Left renal cortex interstitium (tissue), 4 donors: ENCODE measurements around the gene EXO5. TPM values are rescaled to one million over a fixed set of nuclear protein-coding genes. Genes with fewer than 3 reads are reported as not detected.
"Not testable (repeated sequence)": the region's sequence is repeated elsewhere in the genome, so short reads cannot be mapped to it uniquely, and the experiment has no call there.

Source experiments
- DNase-seq, 4 donors: peaks; one replicate each; pipeline ENCODE4 v3.0.0-alpha.2; 2013; ENCODE audit warnings: low read depth in 4 of 4, low spot score in 2 of 4, missing footprints in 1 of 4
- polyA plus RNA-seq, 4 donors: library from polyadenylated mRNA; unstranded; fragments of 120-200 nt; gene quantifications; one replicate each; pipeline ENCODE4 v1.2.1, GENCODE V29; 2013; ENCODE audit not compliant: insufficient read length in 4 of 4

Gene EXO5
- polyA plus RNA-seq, 4 donors, result 10.8 to 13.5 (median 11.6) TPM

DNA sequence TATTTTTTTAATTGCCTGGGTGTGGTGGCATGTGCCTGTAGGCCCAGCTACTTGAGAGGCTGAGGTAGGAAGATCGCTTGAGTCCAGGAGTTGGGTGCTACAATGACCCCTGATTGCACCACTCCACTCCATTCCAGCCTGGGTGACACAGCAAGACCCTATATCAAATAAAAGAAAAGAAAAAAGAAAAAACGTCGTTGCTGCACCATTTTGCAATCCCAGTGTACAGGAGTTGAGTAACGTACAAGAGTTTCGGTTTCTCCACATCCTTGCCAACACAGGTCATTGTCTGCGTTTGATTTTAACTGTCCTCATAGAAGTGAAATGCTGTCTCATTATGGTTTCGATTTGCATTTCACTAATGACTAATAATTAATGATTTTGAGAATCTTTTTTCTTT lies 30.8 kb downstream of the EXO5 start:
- no peak for DNase-seq

DNA sequence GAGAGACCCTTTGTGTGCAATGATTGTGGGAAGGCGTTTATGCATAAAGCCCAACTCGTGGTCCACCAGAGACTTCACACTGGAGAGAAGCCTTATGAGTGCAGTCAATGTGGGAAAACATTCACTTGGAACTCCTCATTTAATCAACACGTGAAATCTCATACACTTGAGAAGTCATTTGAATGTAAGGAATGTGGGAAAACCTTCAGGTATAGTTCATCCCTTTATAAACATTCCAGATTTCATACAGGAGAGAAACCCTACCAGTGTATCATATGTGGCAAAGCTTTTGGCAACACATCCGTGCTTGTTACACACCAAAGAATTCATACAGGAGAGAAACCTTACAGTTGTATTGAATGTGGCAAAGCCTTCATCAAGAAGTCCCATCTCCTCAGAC lies 38.4 kb downstream of the EXO5 start:
- no peak for DNase-seq

DNA sequence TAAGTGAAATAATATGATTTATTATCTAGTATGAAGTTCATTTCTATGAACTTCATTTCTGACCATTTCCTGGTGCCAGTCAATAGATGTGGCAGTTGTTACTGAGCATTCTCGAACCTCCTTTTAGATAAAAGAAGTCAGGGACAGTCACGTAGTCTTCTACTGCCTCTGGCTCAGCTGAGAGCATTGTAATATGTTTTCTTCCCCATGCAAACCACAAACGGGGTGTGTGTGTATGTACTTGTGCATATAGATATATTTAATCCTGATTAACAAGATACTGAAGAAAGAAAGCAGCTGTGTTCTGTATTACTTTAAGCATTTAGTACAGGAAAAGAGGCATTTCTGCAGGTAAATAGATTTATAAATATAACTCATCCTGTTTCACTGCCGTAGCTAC lies 44.5 kb downstream of the EXO5 start:
- no peak for DNase-seq

DNA sequence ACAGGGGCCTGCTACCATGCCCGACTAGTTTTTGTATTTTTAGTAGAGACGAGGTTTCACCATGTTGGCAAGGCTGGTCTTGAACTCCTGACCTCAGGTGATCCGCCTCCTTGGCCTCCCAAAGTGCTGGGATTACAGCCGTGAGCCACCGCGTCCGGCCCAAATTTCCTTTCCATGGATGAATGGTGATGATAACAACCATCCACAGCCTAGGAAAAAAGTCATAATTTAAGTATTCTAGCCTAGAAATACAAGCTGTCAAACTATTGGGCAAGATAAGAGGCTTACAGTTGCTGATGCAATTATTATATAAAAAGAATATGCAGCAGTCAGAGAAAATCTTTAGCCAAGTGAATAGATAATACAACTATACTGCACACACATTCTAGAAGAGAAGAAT lies 46.2 kb downstream of the EXO5 start:
- DNase-seq, result not testable (repeated sequence)

DNA sequence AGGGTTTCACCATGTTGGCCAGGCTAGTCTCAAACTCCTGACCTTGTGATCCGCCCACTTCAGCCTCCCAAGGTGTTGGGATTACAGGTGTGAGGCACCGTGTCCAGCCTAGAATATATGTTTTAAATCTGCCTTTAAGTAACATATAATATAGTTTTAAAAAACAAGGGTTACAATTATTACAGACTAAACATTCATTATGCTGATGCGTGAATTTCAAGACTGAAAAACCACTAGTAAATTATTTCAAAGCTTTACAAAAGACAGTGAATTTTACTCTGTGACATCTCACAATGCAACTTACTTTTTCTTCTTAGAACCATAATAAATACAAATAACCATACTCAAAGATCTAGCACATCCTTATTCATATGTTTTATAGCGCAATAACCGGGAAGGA lies 47.6 kb downstream of the EXO5 start:
- no peak for DNase-seq

DNA sequence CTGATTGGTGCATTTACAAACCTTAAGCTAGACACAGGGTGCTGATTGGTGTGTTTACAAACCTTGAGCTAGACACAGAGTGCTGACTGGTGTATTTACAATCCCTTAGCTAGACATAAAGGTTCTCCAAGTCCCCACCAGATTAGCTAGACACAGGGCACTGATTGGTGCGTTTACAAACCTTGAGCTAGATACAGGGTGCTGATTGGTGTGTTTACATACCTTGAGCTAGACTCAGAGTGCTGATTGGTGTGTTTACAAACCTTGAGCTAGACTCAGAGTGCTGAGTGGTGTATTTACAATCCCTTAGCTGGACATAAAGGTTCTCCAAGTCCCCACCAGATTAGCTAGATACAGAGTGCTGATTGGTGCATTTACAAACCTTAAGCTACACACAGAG lies 49.7 kb downstream of the EXO5 start:
- DNase-seq, result not testable (repeated sequence)

DNA sequence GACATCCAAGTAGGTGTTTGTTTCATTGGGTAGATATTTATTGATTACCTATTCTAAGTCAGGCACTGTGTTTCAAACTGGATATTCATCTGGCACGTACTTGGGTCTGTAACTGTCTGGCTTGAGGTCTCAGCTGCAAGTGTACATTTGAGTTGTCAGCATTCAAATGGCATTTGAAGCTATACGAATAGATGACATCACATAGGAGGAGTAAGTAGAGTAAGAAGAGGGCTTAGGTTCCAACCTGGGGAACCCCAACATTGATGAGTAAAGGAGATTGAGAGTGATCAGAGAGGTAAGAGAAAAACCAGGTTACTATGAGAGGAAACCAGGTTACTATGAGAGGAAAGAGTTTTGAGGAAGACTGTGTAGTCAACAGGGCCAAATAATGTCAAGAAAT lies 53.6 kb downstream of the EXO5 start:
- no peak for DNase-seq

DNA sequence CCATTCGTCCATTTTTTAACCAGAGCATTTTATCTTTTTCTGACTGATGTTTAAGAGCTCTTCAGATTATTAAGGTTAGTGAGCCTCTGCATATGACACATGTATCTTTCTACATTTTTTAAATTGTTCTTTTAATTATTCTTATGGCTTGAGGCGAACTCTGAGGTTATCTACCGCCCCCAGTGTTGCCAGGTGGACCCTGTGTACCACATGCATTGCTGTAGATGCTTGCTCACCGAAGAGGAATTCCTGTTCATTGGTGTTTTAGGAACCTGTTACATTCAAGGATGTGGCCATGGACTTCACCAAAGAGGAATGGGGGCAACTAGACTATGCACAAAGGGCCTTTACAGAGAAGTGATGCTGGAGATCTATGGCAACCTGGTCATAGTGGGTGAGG lies 54.7 kb downstream of the EXO5 start:
- DNase-seq, result no peak

DNA sequence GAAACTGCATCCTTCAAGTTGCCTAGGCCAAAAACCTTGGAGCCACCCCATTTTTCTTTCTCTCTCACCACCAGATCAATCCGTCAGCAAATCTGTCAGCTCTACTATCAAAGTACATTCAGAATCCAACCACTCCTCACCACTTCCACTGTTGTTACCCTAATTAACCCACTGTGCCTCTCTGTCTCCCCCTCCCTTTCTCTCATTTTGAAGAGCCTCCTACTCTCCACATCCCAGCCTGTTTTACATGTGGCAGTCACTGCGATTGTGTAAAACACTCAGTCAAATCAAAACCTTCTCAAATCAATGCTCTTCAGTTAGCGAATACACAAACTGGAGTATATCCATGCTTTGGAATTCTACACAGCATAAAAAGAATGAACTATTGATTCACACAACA lies 55.9 kb downstream of the EXO5 start:
- DNase-seq, result no peak

DNA sequence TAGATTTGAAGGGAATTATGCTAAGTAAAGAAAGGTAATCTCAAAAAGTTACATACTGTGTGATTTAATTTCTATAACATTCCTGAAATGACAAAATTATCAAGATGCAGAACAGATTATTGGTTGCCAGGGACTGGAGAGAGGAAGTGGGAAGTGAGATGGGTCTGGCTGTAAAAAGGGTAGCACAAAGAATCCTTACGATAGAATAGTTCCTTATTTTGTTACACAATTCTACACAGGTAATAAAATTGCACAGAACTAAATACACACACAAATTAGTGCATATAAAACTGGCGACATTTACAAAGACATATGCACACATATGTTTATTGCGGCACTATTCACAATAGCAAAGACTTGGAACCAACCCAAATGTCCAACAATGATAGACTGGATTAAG lies 56.3 kb downstream of the EXO5 start:
- no peak for DNase-seq

Other genes starting within 250 kb of the EXO5 start
- gene COL9A2, start 191.5 kb upstream of the EXO5 start, polyA plus RNA-seq, result 10 to 100 TPM; 19.2 to 39.4 (median 30.2) TPM
- gene SMAP2, start 135.0 kb upstream of the EXO5 start, polyA plus RNA-seq, result 10 to 100 TPM; 20.1 to 27.4 (median 24.3) TPM
- gene ZFP69B, start 58.3 kb upstream of the EXO5 start, polyA plus RNA-seq, result 1 to 10 TPM; 4.8 to 6.1 (median 5.7) TPM
- gene ZFP69, start 31.5 kb upstream of the EXO5 start, polyA plus RNA-seq, result 1 to 10 TPM; 6.3 to 9.5 (median 6.9) TPM
- gene ZNF684, start 22.9 kb downstream of the EXO5 start, polyA plus RNA-seq, result 10 to 100 TPM in 3 of 4 donors, 1 to 10 TPM in 1; 9.8 to 13.0 (median 11.1) TPM
- 1 to 10 TPM; 1.4 to 1.8 (median 1.7) TPM for gene RIMS3, start 156.9 kb downstream of the EXO5 start, polyA plus RNA-seq
- gene NFYC, start 182.9 kb downstream of the EXO5 start, polyA plus RNA-seq, result 100 to 1,000 TPM in 2 of 4 donors, 10 to 100 TPM in 2; 89.7 to 121 (median 98.4) TPM